ENCODE results near the gene GLRX3. TPM values are rescaled to one million over a fixed set of nuclear protein-coding genes. Genes with fewer than 3 reads are reported as not detected.

Gene GLRX3
- total RNA-seq, 1 donor from 2014 or later = 45.9 TPM

GRCh38 chr10:130161331-130161730 lies 25.1 kb downstream of the GLRX3 start:
- Histone ChIP-seq H3K4me1 (no peaks in the 10 kb centered on the region), H3K27ac (no peak overlapping the region), H3K9me3 (no peaks in the 10 kb centered on the region), H3K4me3 (no peak overlapping the region), H3K36me3 (peaks cover 58% of the 10 kb centered on the region), H3K27me3 (ENCODE audit: low read depth) (no peaks in the 10 kb centered on the region)
- ATAC-seq (no peak), DNase-seq (no peak)
- TF ChIP-seq, protein P1, sequence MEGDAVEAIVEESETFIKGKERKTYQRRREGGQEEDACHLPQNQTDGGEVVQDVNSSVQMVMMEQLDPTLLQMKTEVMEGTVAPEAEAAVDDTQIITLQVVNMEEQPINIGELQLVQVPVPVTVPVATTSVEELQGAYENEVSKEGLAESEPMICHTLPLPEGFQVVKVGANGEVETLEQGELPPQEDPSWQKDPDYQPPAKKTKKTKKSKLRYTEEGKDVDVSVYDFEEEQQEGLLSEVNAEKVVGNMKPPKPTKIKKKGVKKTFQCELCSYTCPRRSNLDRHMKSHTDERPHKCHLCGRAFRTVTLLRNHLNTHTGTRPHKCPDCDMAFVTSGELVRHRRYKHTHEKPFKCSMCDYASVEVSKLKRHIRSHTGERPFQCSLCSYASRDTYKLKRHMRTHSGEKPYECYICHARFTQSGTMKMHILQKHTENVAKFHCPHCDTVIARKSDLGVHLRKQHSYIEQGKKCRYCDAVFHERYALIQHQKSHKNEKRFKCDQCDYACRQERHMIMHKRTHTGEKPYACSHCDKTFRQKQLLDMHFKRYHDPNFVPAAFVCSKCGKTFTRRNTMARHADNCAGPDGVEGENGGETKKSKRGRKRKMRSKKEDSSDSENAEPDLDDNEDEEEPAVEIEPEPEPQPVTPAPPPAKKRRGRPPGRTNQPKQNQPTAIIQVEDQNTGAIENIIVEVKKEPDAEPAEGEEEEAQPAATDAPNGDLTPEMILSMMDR (IDR thresholded peaks at IDR 0.05) = no peak
- intact Hi-C loops (cut with DNase I) = no loop called here

DNA sequence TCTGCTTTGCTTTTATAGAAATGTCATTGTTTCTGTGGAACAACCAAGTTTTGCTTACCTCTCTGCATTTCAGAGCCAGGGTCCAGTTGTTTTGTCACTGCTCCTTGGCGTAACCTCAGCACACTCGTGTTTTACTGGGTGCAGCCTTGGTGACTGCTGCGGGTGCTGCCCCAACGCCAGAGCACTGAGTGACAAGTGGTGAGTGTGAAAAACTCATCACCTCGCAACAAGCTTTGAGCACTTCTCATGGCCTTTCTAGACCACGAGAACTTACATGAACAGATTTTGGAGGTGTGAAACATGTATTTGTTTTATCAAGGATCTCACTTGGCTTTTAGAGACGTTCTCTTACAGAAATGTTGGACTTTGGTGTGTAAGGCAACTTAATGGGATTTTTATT lies 31.0 kb downstream of the GLRX3 start:
- Histone ChIP-seq H3K36me3 (peaks cover 81% of the 10 kb centered on the region), H3K4me1 (no peaks in the 10 kb centered on the region), H3K4me3 (no peak overlapping the region), H3K27me3 (ENCODE audit: low read depth) (no peaks in the 10 kb centered on the region), H3K27ac (no peak overlapping the region), H3K9me3 (no peaks in the 10 kb centered on the region)
- ATAC-seq = no peak
- TF ChIP-seq, protein P1 (IDR thresholded peaks at IDR 0.05) = no peak
- intact Hi-C loops (cut with DNase I) = no loop called here
- DNase-seq = no peak

GRCh38 chr10:130167707-130168106 lies 31.5 kb downstream of the GLRX3 start:
- no peak for ATAC-seq
- Histone ChIP-seq H3K27ac (no peak overlapping the region), H3K27me3 (ENCODE audit: low read depth) (no peaks in the 10 kb centered on the region), H3K4me1 (no peaks in the 10 kb centered on the region), H3K9me3 (no peaks in the 10 kb centered on the region), H3K4me3 (no peak overlapping the region), H3K36me3 (peaks cover 75% of the 10 kb centered on the region)
- intact Hi-C loops (cut with DNase I) = no loop called here
- TF ChIP-seq, protein P1 (IDR thresholded peaks at IDR 0.05) = no peak
- no peak for DNase-seq

GRCh38 chr10:130169136-130169859 lies 33.1 kb downstream of the GLRX3 start:
- ATAC-seq = no peak
- Histone ChIP-seq H3K36me3 (peaks cover 75% of the 10 kb centered on the region), H3K9me3 (no peaks in the 10 kb centered on the region), H3K4me3 (no peak overlapping the region), H3K27ac (no peak overlapping the region), H3K27me3 (ENCODE audit: low read depth) (no peaks in the 10 kb centered on the region), H3K4me1 (no peaks in the 10 kb centered on the region)
- DNase-seq = no peak
- intact Hi-C loops (cut with DNase I) = no loop called here
- TF ChIP-seq, protein P1 (IDR thresholded peaks at IDR 0.05) = no peak

- DNase-seq = no peak
- H3K4me1 ChIP-seq = no peaks in the 10 kb centered on the region
- intact Hi-C loops (cut with DNase I) = no loop called here
- TF ChIP-seq, protein P1 (IDR thresholded peaks at IDR 0.05) = no peak
- no peak overlapping the region for H3K27ac ChIP-seq
- peaks cover 77% of the 10 kb centered on the region for H3K36me3 ChIP-seq
- no peaks in the 10 kb centered on the region for H3K9me3 ChIP-seq
- no peak for ATAC-seq
- no peak overlapping the region for H3K4me3 ChIP-seq
- no peaks in the 10 kb centered on the region for H3K27me3 ChIP-seq (ENCODE audit: low read depth)
These were observed 35.0 kb downstream of the GLRX3 start for GRCh38 chr10:130171196-130171595.
